ENCODE data around the gene VSTM2L.

VSTM2L gene

DNA sequence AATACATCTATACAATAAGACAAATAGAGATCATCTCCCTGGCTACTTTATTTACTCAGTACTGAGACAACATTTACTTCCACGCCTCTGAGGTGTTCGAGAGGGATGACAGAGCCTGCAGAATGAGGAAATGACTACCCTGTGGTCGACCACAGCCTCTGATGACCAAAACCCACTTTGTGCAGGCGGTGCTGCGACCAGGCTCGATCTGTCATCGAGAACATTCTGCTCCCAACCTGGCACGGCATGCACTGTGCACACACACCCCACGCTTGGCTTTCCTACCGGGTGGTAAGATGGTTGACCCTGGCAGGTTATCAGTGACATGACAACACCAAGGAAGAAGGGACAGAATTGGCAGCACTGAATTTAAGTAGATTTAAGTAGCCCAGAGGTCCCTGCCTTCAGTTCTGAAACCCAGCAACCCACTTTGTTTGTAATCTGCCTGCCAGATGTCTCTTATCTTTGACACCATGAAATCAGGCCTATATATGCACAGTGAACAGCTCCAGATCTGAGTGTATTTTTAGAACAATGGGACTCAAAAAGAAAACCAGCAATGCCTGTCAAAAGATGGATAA, 87.7 kb downstream of the VSTM2L start:
- Histone ChIP-seq H3K4me2 (ENCODE audit: insufficient read depth, low read length) (no peak overlapping the region), H4K20me1 (ENCODE audit: insufficient read depth, low read length) (peaks cover 10% of the 10 kb centered on the region), H3K79me2 (ENCODE audit: insufficient read depth, low read length) (no peaks in the 10 kb centered on the region), H3K27me3 (ENCODE audit: insufficient read depth, low read length, poor library complexity) (no peaks in the 10 kb centered on the region), H3K36me3 (ENCODE audit: insufficient read depth, low read length) (peaks cover 95% of the 10 kb centered on the region), H3K4me3 (ENCODE audit: low read depth in 1 of 2, low read length in 2 of 2) (no peak overlapping the region), H3K4me1 (ENCODE audit: insufficient read depth, low read length) (no peaks in the 10 kb centered on the region), H3K9ac (ENCODE audit: low read depth, low read length) (no peak overlapping the region), H3K27ac (ENCODE audit: low read length) (no peak overlapping the region), H2AFZ (ENCODE audit: low read depth, low read length) (no peak overlapping the region), H3K9me3 (ENCODE audit: insufficient read depth, low read length, severe bottlenecking) (no peaks in the 10 kb centered on the region)
- TF ChIP-seq, protein P1, sequence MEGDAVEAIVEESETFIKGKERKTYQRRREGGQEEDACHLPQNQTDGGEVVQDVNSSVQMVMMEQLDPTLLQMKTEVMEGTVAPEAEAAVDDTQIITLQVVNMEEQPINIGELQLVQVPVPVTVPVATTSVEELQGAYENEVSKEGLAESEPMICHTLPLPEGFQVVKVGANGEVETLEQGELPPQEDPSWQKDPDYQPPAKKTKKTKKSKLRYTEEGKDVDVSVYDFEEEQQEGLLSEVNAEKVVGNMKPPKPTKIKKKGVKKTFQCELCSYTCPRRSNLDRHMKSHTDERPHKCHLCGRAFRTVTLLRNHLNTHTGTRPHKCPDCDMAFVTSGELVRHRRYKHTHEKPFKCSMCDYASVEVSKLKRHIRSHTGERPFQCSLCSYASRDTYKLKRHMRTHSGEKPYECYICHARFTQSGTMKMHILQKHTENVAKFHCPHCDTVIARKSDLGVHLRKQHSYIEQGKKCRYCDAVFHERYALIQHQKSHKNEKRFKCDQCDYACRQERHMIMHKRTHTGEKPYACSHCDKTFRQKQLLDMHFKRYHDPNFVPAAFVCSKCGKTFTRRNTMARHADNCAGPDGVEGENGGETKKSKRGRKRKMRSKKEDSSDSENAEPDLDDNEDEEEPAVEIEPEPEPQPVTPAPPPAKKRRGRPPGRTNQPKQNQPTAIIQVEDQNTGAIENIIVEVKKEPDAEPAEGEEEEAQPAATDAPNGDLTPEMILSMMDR (IDR thresholded peaks at IDR 0.05; ENCODE audit: borderline replicate concordance, extremely low read depth, low read length, poor library complexity, severe bottlenecking): no peak
- TF ChIP-seq EZH2 (IDR thresholded peaks at IDR 0.05; ENCODE audit: borderline replicate concordance, low read depth, low read length, severe bottlenecking): no peak
- ATAC-seq (ENCODE audit: insufficient read depth, low read depth) (no peak), DNase-seq (no peak)

DNA sequence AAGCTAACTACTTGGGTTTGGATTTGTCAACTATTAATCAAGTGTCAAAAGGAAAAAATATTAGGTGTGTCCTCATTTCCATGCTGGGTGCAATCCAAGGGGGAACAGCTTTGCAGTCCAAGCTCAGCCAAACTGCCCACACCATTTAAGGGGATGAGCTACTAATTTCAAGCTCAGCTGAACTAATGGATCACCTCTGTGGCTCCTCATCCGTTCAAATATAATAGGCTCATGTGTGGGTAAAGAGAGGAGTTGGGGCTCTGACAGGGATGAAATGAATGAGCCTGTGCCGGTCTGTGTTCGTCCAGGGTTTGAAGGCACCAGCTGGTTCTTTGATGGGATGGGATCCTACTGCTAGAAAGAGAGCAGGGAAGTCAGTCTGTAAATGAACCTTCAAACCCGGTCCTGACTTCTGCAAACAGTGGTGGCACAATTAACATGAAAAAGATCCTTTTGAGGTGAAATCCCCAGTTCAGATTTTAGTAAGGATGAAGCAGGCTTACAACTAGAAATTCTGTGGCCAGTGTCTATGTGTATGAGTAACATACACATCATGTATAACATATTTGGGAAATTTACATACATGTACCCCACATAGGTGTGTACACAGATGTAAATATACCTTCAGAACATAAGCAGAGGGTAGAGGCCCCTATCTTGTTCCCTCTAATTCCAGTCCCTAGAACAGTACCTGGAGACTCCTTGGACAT, 88.4 kb downstream of the VSTM2L start:
- ATAC-seq (ENCODE audit: insufficient read depth, low read depth): no peak
- no peak for DNase-seq

DNA sequence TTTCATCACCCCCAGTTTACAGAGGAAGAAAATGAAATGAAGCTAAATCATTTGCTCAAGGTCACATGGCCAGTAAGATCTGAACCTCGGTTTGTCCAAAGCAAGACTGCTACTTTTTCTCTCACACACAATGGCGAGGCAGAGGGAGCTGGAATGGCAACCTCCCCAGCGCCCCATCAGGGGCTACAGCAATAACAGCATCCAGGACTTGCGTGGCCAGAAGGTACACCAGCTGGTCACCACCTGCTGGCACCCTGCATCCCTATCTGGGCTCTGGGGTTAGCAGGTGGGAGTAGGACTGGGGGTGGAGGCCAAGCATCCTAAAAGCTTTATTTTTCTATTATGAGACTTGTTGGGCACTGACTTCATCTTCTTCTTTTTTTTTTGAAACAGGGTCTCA, 89.0 kb downstream of the VSTM2L start:
- Histone ChIP-seq H3K4me1 (ENCODE audit: insufficient read depth, low read length) (no peaks in the 10 kb centered on the region), H3K9me3 (ENCODE audit: insufficient read depth, low read length, severe bottlenecking) (no peaks in the 10 kb centered on the region), H3K79me2 (ENCODE audit: insufficient read depth, low read length) (no peaks in the 10 kb centered on the region), H3K36me3 (ENCODE audit: insufficient read depth, low read length) (peaks cover 95% of the 10 kb centered on the region), H3K27ac (ENCODE audit: low read length) (no peak overlapping the region), H4K20me1 (ENCODE audit: insufficient read depth, low read length) (peaks cover 10% of the 10 kb centered on the region), H3K9ac (ENCODE audit: low read depth, low read length) (no peak overlapping the region), H3K27me3 (ENCODE audit: insufficient read depth, low read length, poor library complexity) (no peaks in the 10 kb centered on the region), H3K4me2 (ENCODE audit: insufficient read depth, low read length) (no peak overlapping the region), H3K4me3 (ENCODE audit: low read depth in 1 of 2, low read length in 2 of 2) (no peak overlapping the region), H2AFZ (ENCODE audit: low read depth, low read length) (no peak overlapping the region)
- TF ChIP-seq, protein P1 (IDR thresholded peaks at IDR 0.05; ENCODE audit: borderline replicate concordance, extremely low read depth, low read length, poor library complexity, severe bottlenecking): no peak
- no peak for TF ChIP-seq EZH2 (IDR thresholded peaks at IDR 0.05; ENCODE audit: borderline replicate concordance, low read depth, low read length, severe bottlenecking)
- no peak for DNase-seq
- ATAC-seq (ENCODE audit: insufficient read depth, low read depth): no peak

More for the DNA sequence above, 88.4 kb downstream of the VSTM2L start:
- Histone ChIP-seq H3K4me3 (ENCODE audit: low read depth in 1 of 2, low read length in 2 of 2) (no peak overlapping the region), H3K9me3 (ENCODE audit: insufficient read depth, low read length, severe bottlenecking) (no peaks in the 10 kb centered on the region), H3K4me2 (ENCODE audit: insufficient read depth, low read length) (no peak overlapping the region), H3K4me1 (ENCODE audit: insufficient read depth, low read length) (no peaks in the 10 kb centered on the region), H4K20me1 (ENCODE audit: insufficient read depth, low read length) (peaks cover 10% of the 10 kb centered on the region), H3K36me3 (ENCODE audit: insufficient read depth, low read length) (peaks cover 95% of the 10 kb centered on the region), H3K27me3 (ENCODE audit: insufficient read depth, low read length, poor library complexity) (no peaks in the 10 kb centered on the region), H3K79me2 (ENCODE audit: insufficient read depth, low read length) (no peaks in the 10 kb centered on the region), H3K27ac (ENCODE audit: low read length) (no peak overlapping the region), H2AFZ (ENCODE audit: low read depth, low read length) (no peak overlapping the region), H3K9ac (ENCODE audit: low read depth, low read length) (no peak overlapping the region)
- TF ChIP-seq EZH2 (IDR thresholded peaks at IDR 0.05; ENCODE audit: borderline replicate concordance, low read depth, low read length, severe bottlenecking): no peak
- TF ChIP-seq, protein P1 (IDR thresholded peaks at IDR 0.05; ENCODE audit: borderline replicate concordance, extremely low read depth, low read length, poor library complexity, severe bottlenecking): no peak

Measured in DND-41 (cell line).